CD14-positive monocyte (primary cell): Measurements from ENCODE around the gene GYPE. TPM values are rescaled to one million over a fixed set of nuclear protein-coding genes. Genes with fewer than 3 reads are reported as not detected.
"Not testable (repeated sequence)": the region's sequence is repeated elsewhere in the genome, so short reads cannot be mapped to it uniquely, and the experiment has no call there.

Experiments used
- DNase-seq, 3 donors: peaks; one replicate each; pipeline ENCODE4 v3.0.0-alpha.2; 2011 to 2022
- H2AFZ ChIP-seq: 2 replicates; pipeline ENCODE4 v1.6.0; 2012; ENCODE audit warnings: mild to moderate bottlenecking, low read depth, low read length, inconsistent platforms; ENCODE audit not compliant: insufficient read depth, poor library complexity, severe bottlenecking
- H3K27ac ChIP-seq, 2 donors: 1 replicate in 1 of 2; 2 replicates in 1 of 2; pipeline ENCODE4 v1.5.1; 2012 to 2013; ENCODE audit warnings: low read length in 2 of 2, control low read depth in 1 of 2, inconsistent platforms in 1 of 2, low read depth in 1 of 2, mild to moderate bottlenecking in 1 of 2
- H3K27me3 ChIP-seq, 2 donors: one replicate each; pipeline versions ENCODE4 v1.6.0 to v1.6.1; 2011 to 2013; ENCODE audit warnings: low read length in 2 of 2; ENCODE audit not compliant: control insufficient read depth in 2 of 2, insufficient read depth in 2 of 2
- H3K36me3 ChIP-seq, 2 donors: replicated peaks in 1 of 2; 1 replicate in 1 of 2; 2 replicates in 1 of 2; pipeline versions ENCODE4 v1.5.1 to v1.6.1; 2012 to 2013; ENCODE audit warnings: low read length in 2 of 2, control low read depth in 1 of 2, inconsistent platforms in 1 of 2, mild to moderate bottlenecking in 1 of 2; ENCODE audit not compliant: insufficient read depth in 2 of 2, control insufficient read depth in 1 of 2
- H3K4me1 ChIP-seq, 2 donors: 1 replicate in 1 of 2; 2 replicates in 1 of 2; pipeline versions ENCODE4 v1.5.1 to v1.6.1; 2012 to 2013; ENCODE audit warnings: low read length in 2 of 2, control low read depth in 1 of 2, inconsistent platforms in 1 of 2, mild to moderate bottlenecking in 1 of 2, moderate library complexity in 1 of 2; ENCODE audit not compliant: insufficient read depth in 2 of 2, control insufficient read depth in 1 of 2
- H3K4me2 ChIP-seq: replicated peaks from 2 replicates; pipeline ENCODE3; 2012; ENCODE audit warnings: low read length, moderate library complexity, mild to moderate bottlenecking; ENCODE audit not compliant: poor library complexity, severe bottlenecking; ENCODE audit errors: extremely low read depth
- H3K4me3 ChIP-seq, 3 experiments: fragments of 200-600 bp in 1 of 3; sonication (generic) in 1 of 3; replicated peaks in 1 of 3; 1 replicate in 2 of 3; 2 replicates in 1 of 3; pipeline ENCODE4 v1.5.1; 2011 to 2013; ENCODE audit warnings: low read length in 3 of 3, mild to moderate bottlenecking in 3 of 3, control low read depth in 2 of 3, low read depth in 2 of 3, inconsistent platforms in 1 of 3, moderate library complexity in 1 of 3
- H3K79me2 ChIP-seq: 2 replicates; pipeline ENCODE4 v1.6.0; 2012; ENCODE audit warnings: mild to moderate bottlenecking, control low read depth, inconsistent platforms, low read length, moderate library complexity; ENCODE audit not compliant: insufficient read depth
- H3K9ac ChIP-seq: 2 replicates; pipeline ENCODE4 v1.6.0; 2017; ENCODE audit warnings: low read length, mild to moderate bottlenecking; ENCODE audit not compliant: insufficient read depth, poor library complexity, severe bottlenecking
- H3K9me3 ChIP-seq, 2 donors: replicated peaks in 1 of 2; 1 replicate in 1 of 2; 2 replicates in 1 of 2; pipeline versions ENCODE4 v1.5.1 to v1.6.1; 2012 to 2013; ENCODE audit warnings: low read length in 2 of 2, control low read depth in 1 of 2; ENCODE audit not compliant: control insufficient read depth in 1 of 2, insufficient read depth in 1 of 2
- H4K20me1 ChIP-seq: 2 replicates; pipeline ENCODE4 v1.6.0; 2012; ENCODE audit warnings: mild to moderate bottlenecking, low read length, control low read depth, moderate library complexity; ENCODE audit not compliant: insufficient read depth
- H3K27ac Mint-ChIP-seq, 7 donors: one replicate each; pipeline ENCODE4 v1.8.0; 2020; ENCODE audit warnings: mild to moderate bottlenecking in 7 of 7, mixed read lengths in 7 of 7, moderate library complexity in 6 of 7, inconsistent platforms in 2 of 7
- H3K27me3 Mint-ChIP-seq, 3 donors: one replicate each; pipeline ENCODE4 v1.8.0; 2021 to 2022; ENCODE audit warnings: low read depth in 3 of 3, mild to moderate bottlenecking in 3 of 3, mixed read lengths in 3 of 3, moderate library complexity in 3 of 3, inconsistent platforms in 1 of 3
- H3K36me3 Mint-ChIP-seq, 2 donors: one replicate each; pipeline ENCODE4 v1.8.0; 2020; ENCODE audit warnings: mixed read lengths in 2 of 2, inconsistent platforms in 1 of 2, mild to moderate bottlenecking in 1 of 2
- H3K4me1 Mint-ChIP-seq: one replicate; pipeline ENCODE4 v1.8.0; 2020; ENCODE audit warnings: mild to moderate bottlenecking, mixed read lengths
- H3K4me3 Mint-ChIP-seq, 2 donors: one replicate each; pipeline ENCODE4 v1.8.0; 2020; ENCODE audit warnings: mild to moderate bottlenecking in 2 of 2, mixed read lengths in 2 of 2, moderate library complexity in 1 of 2
- H3K9me3 Mint-ChIP-seq, 7 donors: one replicate each; pipeline ENCODE4 v1.8.0; 2020 to 2022; ENCODE audit warnings: mixed read lengths in 7 of 7, mild to moderate bottlenecking in 6 of 7, moderate library complexity in 6 of 7, inconsistent platforms in 2 of 7
- WGBS: methylation state at CpG from one replicate; pipeline ENCODE4 v1.1.5; 2013; ENCODE audit warnings: missing lambda C conversion rate; ENCODE audit not compliant: insufficient coverage; 5-methylcytosine and 5-hydroxymethylcytosine counted together
- intact Hi-C, 2 donors: fragments of 100-400 bp; cut with micrococcal nuclease; formaldehyde crosslinking; loops; one replicate each; pipeline versions ENCODE4 v1.15.0 to v1.15.1; 2023
- polyA plus RNA-seq, 3 donors: library from polyadenylated mRNA; depleted of rRNA in 1 of 3; unstranded in 2 of 3; stranded (reverse) in 1 of 3; fragments of 300-500 nt in 2 of 3; fragments of >200 nt in 1 of 3; fragmentation: Illumina TruSeq in 2 of 3; gene quantifications; 1 replicate in 2 of 3; 2 replicates in 1 of 3; pipeline ENCODE4 v1.2.3, GENCODE V29; 2012 to 2021
- TF ChIP-seq, protein P1 (sequence below): fragments of 200-600 bp; IDR thresholded peaks from one replicate; pipeline ENCODE4 v1.8.0; 2022; ENCODE audit warnings: antibody characterized with exemption, mild to moderate bottlenecking

Gene GYPE
- polyA plus RNA-seq, 3 donors: 0.34 to 0.49 TPM; not detected in 1

DNA sequence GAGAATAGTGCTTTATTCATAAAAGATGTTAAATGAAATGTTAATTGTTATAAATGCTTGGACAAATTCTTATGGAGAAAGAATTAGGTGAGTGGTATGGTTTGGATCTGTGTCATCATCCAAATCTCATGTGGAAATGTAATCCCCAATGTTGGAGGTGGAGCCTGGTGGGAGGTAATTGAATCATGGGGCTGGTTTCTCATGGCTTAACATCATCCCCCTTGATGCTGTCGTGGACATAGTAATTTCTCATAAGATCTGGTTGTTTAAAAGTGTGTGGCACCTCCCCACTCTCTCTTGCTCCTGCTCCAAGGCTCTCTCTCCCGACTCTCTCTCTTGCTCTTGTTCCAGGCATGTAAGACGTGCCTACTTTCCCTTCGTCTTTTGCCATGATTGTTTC lies 22.5 kb downstream of the GYPE start:
- H3K79me2 ChIP-seq: no peaks in the 10 kb centered on the region
- no peaks in the 10 kb centered on the region for H3K36me3 ChIP-seq
- Mint-ChIP-seq H3K4me1 (no peaks in the 10 kb centered on the region), H3K27me3 (no peaks in the 10 kb centered on the region), H3K9me3 (no peaks in the 10 kb centered on the region), H3K36me3 (no peaks in the 10 kb centered on the region), H3K27ac (no peak overlapping the region), H3K4me3 (no peak overlapping the region)
- no peak overlapping the region for H3K9ac ChIP-seq
- H3K4me3 ChIP-seq: no peak overlapping the region
- H2AFZ ChIP-seq: no peak overlapping the region
- no CpG with 5 or more reads among the region's 4 CpGs for WGBS
- no peak for DNase-seq
- H3K4me1 ChIP-seq: no peaks in the 10 kb centered on the region
- intact Hi-C loops: no loop called here
- no peaks in the 10 kb centered on the region for H3K27me3 ChIP-seq
- H3K27ac ChIP-seq: no peak overlapping the region
- H3K4me2 ChIP-seq: no peak overlapping the region
- TF ChIP-seq, protein P1, sequence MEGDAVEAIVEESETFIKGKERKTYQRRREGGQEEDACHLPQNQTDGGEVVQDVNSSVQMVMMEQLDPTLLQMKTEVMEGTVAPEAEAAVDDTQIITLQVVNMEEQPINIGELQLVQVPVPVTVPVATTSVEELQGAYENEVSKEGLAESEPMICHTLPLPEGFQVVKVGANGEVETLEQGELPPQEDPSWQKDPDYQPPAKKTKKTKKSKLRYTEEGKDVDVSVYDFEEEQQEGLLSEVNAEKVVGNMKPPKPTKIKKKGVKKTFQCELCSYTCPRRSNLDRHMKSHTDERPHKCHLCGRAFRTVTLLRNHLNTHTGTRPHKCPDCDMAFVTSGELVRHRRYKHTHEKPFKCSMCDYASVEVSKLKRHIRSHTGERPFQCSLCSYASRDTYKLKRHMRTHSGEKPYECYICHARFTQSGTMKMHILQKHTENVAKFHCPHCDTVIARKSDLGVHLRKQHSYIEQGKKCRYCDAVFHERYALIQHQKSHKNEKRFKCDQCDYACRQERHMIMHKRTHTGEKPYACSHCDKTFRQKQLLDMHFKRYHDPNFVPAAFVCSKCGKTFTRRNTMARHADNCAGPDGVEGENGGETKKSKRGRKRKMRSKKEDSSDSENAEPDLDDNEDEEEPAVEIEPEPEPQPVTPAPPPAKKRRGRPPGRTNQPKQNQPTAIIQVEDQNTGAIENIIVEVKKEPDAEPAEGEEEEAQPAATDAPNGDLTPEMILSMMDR: no peak
- no peaks in the 10 kb centered on the region for H3K9me3 ChIP-seq
- H4K20me1 ChIP-seq: no peaks in the 10 kb centered on the region

DNA sequence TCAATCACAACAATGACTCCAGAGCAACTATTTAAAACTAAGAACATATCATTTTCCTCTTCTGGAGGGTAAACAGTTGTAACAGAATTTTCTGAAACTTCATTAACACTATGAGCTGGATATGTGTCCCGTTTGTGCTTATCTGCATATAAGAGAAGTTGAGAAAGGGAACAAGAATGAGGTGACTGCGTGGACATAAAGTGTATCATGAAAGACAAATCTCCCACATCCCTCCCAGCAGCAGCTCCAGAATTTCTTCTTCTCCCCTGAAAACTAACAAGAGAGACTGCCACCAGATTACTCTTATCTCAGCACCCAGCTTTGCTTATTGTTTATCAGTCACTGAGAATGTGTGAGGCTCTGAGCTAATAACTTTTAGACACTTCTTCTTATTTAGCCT lies 25.8 kb downstream of the GYPE start:
- H3K79me2 ChIP-seq, H3K4me3 Mint-ChIP-seq: not testable (repeated sequence)

DNA sequence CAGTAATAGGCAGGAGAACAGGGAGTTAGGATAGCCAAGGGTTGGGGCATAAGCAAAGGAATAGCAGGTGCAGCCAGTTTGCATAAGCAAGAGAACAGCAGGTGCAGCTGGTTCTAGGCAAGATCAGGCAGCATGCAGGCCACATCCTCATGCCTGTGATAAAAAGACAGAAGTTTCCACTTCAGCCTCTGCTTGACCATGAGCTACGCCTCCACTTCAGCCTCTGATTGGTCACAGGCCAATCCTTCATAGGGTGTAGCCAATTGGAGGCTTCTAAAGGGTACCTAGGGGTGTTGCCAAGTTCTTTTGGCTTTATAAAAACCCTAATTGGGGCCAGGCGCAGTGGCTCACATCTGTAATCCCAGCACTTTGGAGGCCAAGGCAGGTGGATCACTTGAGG lies 30.0 kb downstream of the GYPE start:
- H3K4me3 ChIP-seq, H3K36me3 Mint-ChIP-seq, H3K9ac ChIP-seq, H3K36me3 ChIP-seq, H4K20me1 ChIP-seq, DNase-seq, intact Hi-C loops, H3K4me1 Mint-ChIP-seq, H3K27me3 Mint-ChIP-seq, H3K9me3 Mint-ChIP-seq, H3K4me2 ChIP-seq, H3K79me2 ChIP-seq, H3K4me3 Mint-ChIP-seq, H3K4me1 ChIP-seq, H2AFZ ChIP-seq, H3K27ac Mint-ChIP-seq, H3K27ac ChIP-seq, H3K9me3 ChIP-seq, H3K27me3 ChIP-seq: not testable (repeated sequence)
- WGBS: 100% methylated on average over 1 of the region's 2 CpGs

More for the DNA sequence above, 25.8 kb downstream of the GYPE start:
- no CpG with 5 or more reads among the region's 2 CpGs for WGBS
- intact Hi-C loops, H3K27ac Mint-ChIP-seq, H3K4me1 ChIP-seq, H3K27ac ChIP-seq, H3K4me2 ChIP-seq, H3K9me3 ChIP-seq, DNase-seq, H3K9me3 Mint-ChIP-seq, H3K27me3 Mint-ChIP-seq, H3K4me3 ChIP-seq, H3K36me3 ChIP-seq, H3K36me3 Mint-ChIP-seq, H4K20me1 ChIP-seq, H3K4me1 Mint-ChIP-seq, H3K27me3 ChIP-seq, H2AFZ ChIP-seq, H3K9ac ChIP-seq: not testable (repeated sequence)

DNA sequence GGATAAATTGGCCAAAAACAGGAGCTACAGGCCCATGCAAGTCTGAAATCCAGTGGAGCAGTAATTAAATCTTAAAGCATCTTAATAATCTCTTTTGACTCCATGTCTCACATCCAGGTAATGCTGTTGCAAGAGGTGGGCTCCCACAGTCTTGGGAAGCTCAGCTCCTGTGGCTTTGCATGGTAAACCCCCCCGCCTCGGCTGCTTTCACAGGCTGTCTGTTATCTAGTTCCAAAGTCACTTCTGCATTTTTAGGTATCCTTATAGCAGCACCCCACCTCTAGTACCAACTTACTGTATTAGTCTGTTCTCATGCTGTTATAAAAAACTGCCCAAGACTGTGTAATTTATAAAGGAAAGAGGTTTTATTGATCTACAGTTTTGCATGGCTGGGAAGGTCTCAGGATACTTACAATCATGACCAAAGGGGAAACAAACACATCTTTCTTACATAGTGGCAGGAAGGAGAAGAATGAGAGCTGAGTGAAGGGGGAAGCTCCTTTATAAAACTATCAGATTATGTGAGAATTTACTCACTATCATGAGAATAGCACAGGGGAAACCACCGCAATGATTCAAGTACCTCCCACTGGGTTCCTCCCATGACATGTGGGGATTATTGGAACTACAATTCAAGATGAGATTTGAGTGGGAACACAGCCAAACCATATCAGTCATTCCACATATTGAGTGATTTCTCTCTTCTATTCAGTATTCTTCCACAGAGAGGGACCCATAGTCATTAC lies 34.7 kb downstream of the GYPE start:
- H3K36me3 Mint-ChIP-seq, DNase-seq, H4K20me1 ChIP-seq, H3K4me1 ChIP-seq, intact Hi-C loops, H3K9me3 Mint-ChIP-seq, H3K27me3 ChIP-seq, H3K4me1 Mint-ChIP-seq, H2AFZ ChIP-seq, H3K79me2 ChIP-seq, H3K4me2 ChIP-seq, H3K4me3 Mint-ChIP-seq, H3K27me3 Mint-ChIP-seq, H3K4me3 ChIP-seq, H3K9me3 ChIP-seq, H3K36me3 ChIP-seq, H3K9ac ChIP-seq, H3K27ac Mint-ChIP-seq, H3K27ac ChIP-seq: not testable (repeated sequence)
- no CpG with 5 or more reads among the region's 3 CpGs for WGBS
